Keratinocyte (primary cell): ENCODE data around the gene SLX4IP. TPM values are rescaled to one million over a fixed set of nuclear protein-coding genes. Genes with fewer than 3 reads are reported as not detected.
A peak's percentile ranks its signal among the peaks of the same experiment; 100 is the strongest.

ENCODE experiments used
- DNase-seq: peaks from one replicate; pipeline ENCODE4 v3.0.0-alpha.2; 2011; ENCODE audit warnings: low read depth, missing footprints, low spot score
- FAIRE-seq: peaks from 2 replicates; lab custom pipeline; 2011; peaks lifted over from hg19 to GRCh38; lab: Jason Lieb, UNC
- H2AFZ ChIP-seq: 2 replicates; pipeline ENCODE4 v1.6.0; 2012; ENCODE audit warnings: low read length, control low read depth, inconsistent platforms; ENCODE audit not compliant: control insufficient read depth
- H3K27ac ChIP-seq: 2 replicates; pipeline ENCODE4 v1.5.1; 2011; ENCODE audit warnings: low read length; ENCODE audit not compliant: control insufficient read depth, insufficient read depth
- H3K27me3 ChIP-seq: 3 replicates; pipeline ENCODE4 v1.6.0; 2011; ENCODE audit warnings: low read length; ENCODE audit not compliant: control insufficient read depth, insufficient read depth; ENCODE audit errors: extremely low read depth
- H3K36me3 ChIP-seq, 2 experiments: 2 replicates in 1 of 2; 3 replicates in 1 of 2; pipeline ENCODE4 v1.5.1; 2011; ENCODE audit warnings: low read length in 2 of 2, mild to moderate bottlenecking in 1 of 2; ENCODE audit not compliant: control insufficient read depth in 2 of 2, insufficient read depth in 2 of 2; ENCODE audit errors: extremely low read depth in 1 of 2
- H3K4me1 ChIP-seq: 3 replicates; pipeline ENCODE4 v1.5.1; 2011; ENCODE audit warnings: low read length; ENCODE audit not compliant: control insufficient read depth, insufficient read depth; ENCODE audit errors: extremely low read depth
- H3K4me2 ChIP-seq: 3 replicates; pipeline ENCODE4 v1.6.0; 2011; ENCODE audit warnings: low read depth, low read length; ENCODE audit not compliant: control insufficient read depth, insufficient read depth; ENCODE audit errors: extremely low read depth
- H3K4me3 ChIP-seq, 3 experiments: fragments of 200-600 bp in 1 of 3; sonication (generic) in 1 of 3; 2 replicates in 2 of 3; 3 replicates in 1 of 3; pipeline ENCODE4 v1.5.1; 2011 to 2016; ENCODE audit warnings: low read length in 3 of 3, mild to moderate bottlenecking in 3 of 3, control low read depth in 2 of 3, inconsistent platforms in 1 of 3, low read depth in 1 of 3, mixed read lengths in 1 of 3, mixed run types in 1 of 3, moderate library complexity in 1 of 3; ENCODE audit not compliant: control insufficient read depth in 2 of 3, insufficient read depth in 2 of 3; ENCODE audit errors: extremely low read depth in 1 of 3
- H3K79me2 ChIP-seq: 2 replicates; pipeline ENCODE4 v1.6.0; 2012; ENCODE audit warnings: low read length; ENCODE audit not compliant: control insufficient read depth, insufficient read depth
- H3K9ac ChIP-seq: 3 replicates; pipeline ENCODE4 v1.6.0; 2011; ENCODE audit warnings: low read length; ENCODE audit not compliant: control insufficient read depth, insufficient read depth; ENCODE audit errors: extremely low read depth
- H3K9me1 ChIP-seq: 3 replicates; pipeline ENCODE4 v1.6.0; 2011; ENCODE audit warnings: low read length; ENCODE audit not compliant: control insufficient read depth, insufficient read depth; ENCODE audit errors: extremely low read depth
- H3K9me3 ChIP-seq: 2 replicates; pipeline ENCODE4 v1.5.1; 2012; ENCODE audit warnings: low read depth, low read length; ENCODE audit not compliant: control insufficient read depth
- H4K20me1 ChIP-seq: 3 replicates; pipeline ENCODE4 v1.6.0; 2011; ENCODE audit warnings: low read length; ENCODE audit not compliant: control insufficient read depth, insufficient read depth; ENCODE audit errors: extremely low read depth
- EZH2 ChIP-seq: IDR thresholded peaks from one replicate; pipeline ENCODE4 v1.6.1; 2012; ENCODE audit warnings: inconsistent platforms, mild to moderate bottlenecking, low read length, moderate library complexity
- dilution Hi-C: fragments of 300-500 bp; cut with MboI; formaldehyde crosslinking; loops from one replicate; pipeline ENCODE4 v1.7.0; 2020; ENCODE audit warnings: low sequenced_read_pairs; ENCODE audit not compliant: extremely low pct_ligation_motif_present
- polyA plus RNA-seq, 5 experiments: library from polyadenylated mRNA; depleted of rRNA in 3 of 5; stranded (reverse) in 3 of 5; stranded (forward) in 1 of 5; unstranded in 1 of 5; fragments of >200 nt; gene quantifications; 1 replicate in 1 of 5; 2 replicates in 3 of 5; 3 replicates in 1 of 5; pipeline versions ENCODE4 v1.2.1 to v1.2.3, GENCODE V29; 2011 to 2012; ENCODE audit warnings: missing spikeins in 2 of 5, low read depth in 1 of 5, low replicate concordance in 1 of 5
- TF ChIP-seq, protein P1 (sequence below), 3 experiments: IDR thresholded peaks in 1 of 3; conservative IDR thresholded peaks in 1 of 3; optimal IDR thresholded peaks in 1 of 3; 2 replicates in 2 of 3; 3 replicates in 1 of 3; pipeline versions ENCODE3 to v1.5.1; 2011; ENCODE audit warnings: low read length in 3 of 3, mild to moderate bottlenecking in 3 of 3, moderate library complexity in 2 of 3, control low read depth in 1 of 3, inconsistent platforms in 1 of 3; ENCODE audit not compliant: insufficient read depth in 2 of 3; ENCODE audit errors: extremely low read depth in 1 of 3

Gene SLX4IP
- polyA plus RNA-seq, 1 donor (not counting 4 experiments of a cell fraction or from before 2014, with no cell fraction given) = 3.0 TPM

DNA sequence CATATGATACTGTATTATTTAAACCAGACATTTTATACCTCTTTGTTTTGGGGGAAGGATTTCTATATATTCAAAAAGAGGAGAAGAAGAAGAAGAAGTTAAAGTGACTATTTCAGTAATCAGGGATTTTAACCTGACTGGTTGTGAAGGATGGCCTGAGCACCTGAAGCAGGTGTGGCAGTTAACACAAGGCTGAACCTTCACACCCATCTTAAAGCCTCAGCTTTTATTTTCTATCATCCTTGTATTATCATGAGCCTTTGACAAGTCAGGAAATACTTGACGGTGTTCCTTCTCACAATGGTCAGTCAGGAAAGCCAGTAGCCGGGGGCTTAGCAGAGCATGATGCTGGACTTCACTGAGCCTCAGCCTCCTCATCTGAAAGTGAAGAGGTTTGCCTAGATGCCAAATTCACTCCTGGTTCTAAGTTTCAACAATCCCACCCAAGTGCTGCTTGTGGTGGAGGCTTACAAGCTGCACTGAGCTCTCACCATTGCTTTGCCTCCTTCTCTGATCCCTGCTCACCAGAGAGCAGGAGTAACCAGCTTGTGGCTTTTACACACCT is 121.5 kb downstream of the SLX4IP start:
- H3K4me2 ChIP-seq = peak overlapping the region; percentile 52
- H3K4me1 ChIP-seq = peaks cover 68% of the 10 kb centered on the region
- no peaks in the 10 kb centered on the region for H3K79me2 ChIP-seq
- H3K4me3 ChIP-seq = no peak overlapping the region
- dilution Hi-C loops = no loop called here
- no peaks in the 10 kb centered on the region for H3K9me3 ChIP-seq
- no peaks in the 10 kb centered on the region for H4K20me1 ChIP-seq
- no peaks in the 10 kb centered on the region for H3K27me3 ChIP-seq
- DNase-seq (no peak), FAIRE-seq (peak; percentile 56)
- no peak overlapping the region for H3K9ac ChIP-seq
- no peak overlapping the region for H2AFZ ChIP-seq
- TF ChIP-seq, protein P1, sequence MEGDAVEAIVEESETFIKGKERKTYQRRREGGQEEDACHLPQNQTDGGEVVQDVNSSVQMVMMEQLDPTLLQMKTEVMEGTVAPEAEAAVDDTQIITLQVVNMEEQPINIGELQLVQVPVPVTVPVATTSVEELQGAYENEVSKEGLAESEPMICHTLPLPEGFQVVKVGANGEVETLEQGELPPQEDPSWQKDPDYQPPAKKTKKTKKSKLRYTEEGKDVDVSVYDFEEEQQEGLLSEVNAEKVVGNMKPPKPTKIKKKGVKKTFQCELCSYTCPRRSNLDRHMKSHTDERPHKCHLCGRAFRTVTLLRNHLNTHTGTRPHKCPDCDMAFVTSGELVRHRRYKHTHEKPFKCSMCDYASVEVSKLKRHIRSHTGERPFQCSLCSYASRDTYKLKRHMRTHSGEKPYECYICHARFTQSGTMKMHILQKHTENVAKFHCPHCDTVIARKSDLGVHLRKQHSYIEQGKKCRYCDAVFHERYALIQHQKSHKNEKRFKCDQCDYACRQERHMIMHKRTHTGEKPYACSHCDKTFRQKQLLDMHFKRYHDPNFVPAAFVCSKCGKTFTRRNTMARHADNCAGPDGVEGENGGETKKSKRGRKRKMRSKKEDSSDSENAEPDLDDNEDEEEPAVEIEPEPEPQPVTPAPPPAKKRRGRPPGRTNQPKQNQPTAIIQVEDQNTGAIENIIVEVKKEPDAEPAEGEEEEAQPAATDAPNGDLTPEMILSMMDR (optimal IDR thresholded peaks at IDR 0.05 in 1 of 3, IDR thresholded peaks at IDR 0.05 in 1 of 3, conservative IDR thresholded peaks at IDR 0.05 in 1 of 3; ENCODE audit: extremely low read depth in 1 of 3, insufficient read depth in 2 of 3, low read length in 3 of 3) = no peak
- TF ChIP-seq EZH2 = no peak
- H3K9me1 ChIP-seq = no peaks in the 10 kb centered on the region
- H3K27ac ChIP-seq = peak overlapping the region; percentile 92
- H3K36me3 ChIP-seq = peaks cover 0 to 2% of the 10 kb centered on the region in 2 experiments

DNA sequence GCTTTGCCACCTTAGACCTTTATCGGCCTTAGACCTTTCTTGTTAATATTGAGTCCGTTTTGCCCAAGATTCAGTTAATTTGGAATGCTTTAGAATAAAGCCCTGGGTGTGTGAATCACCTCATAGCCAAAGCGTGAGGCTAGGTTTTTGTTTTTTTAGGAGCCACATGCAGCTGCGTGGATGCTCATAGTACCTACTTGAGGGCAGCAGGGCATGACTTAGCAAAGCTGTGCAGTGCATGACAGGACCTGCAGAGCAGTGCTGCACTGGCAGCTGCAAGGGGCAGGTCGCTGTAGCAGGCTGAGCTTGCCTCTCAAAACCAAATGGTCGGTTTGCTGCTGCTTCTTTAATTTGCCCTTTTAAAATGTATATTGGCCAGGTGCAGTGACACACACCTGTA is 122.6 kb downstream of the SLX4IP start:
- Histone ChIP-seq H3K79me2 (no peaks in the 10 kb centered on the region), H3K9me1 (no peaks in the 10 kb centered on the region), H3K27ac (peak overlapping the region; percentile 92), H3K36me3 (peaks cover 0 to 2% of the 10 kb centered on the region in 2 experiments), H3K4me2 (peak overlapping the region; percentile 65), H4K20me1 (no peaks in the 10 kb centered on the region), H3K4me3 (no peak overlapping the region), H2AFZ (no peak overlapping the region), H3K27me3 (no peaks in the 10 kb centered on the region), H3K4me1 (peaks cover 71% of the 10 kb centered on the region), H3K9ac (peak overlapping the region; percentile 69), H3K9me3 (no peaks in the 10 kb centered on the region)
- DNase-seq = no peak
- peak; percentile 99 for FAIRE-seq
- dilution Hi-C loops = no loop called here
- TF ChIP-seq, protein P1 (optimal IDR thresholded peaks at IDR 0.05 in 1 of 3, IDR thresholded peaks at IDR 0.05 in 1 of 3, conservative IDR thresholded peaks at IDR 0.05 in 1 of 3; ENCODE audit: extremely low read depth in 1 of 3, insufficient read depth in 2 of 3, low read length in 3 of 3) = peak in 1 of 3 experiments; percentile 12
- TF ChIP-seq EZH2 = no peak
